HG03571 (cell line): ENCODE measurements around the gene SMYD3.
A peak's percentile ranks its signal among the peaks of the same experiment; 100 is the strongest.

Experiments
- ATAC-seq: cut with Tn5 transposase; IDR thresholded peaks from one replicate; pipeline ENCODE4 v1.9.1; 2021; ENCODE audit not compliant: unreplicated experiment

The SMYD3 gene

DNA sequence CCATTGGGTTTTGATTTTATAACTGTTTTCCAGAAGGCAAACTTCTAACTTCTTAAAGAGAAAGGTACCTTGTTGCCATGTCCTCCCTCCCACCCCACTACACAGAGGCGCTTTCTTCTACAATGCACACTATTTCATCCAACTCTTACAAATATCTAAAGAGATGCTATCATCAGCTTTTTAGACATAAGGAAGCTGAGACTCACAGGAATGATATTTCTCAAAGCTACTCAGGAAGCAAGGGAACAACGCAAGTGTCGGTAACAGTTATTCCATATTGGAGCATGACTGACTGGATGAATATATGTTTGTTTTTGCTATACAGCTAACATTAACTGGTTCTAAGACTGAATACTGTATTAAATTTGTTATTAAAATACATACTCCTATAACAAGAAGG is 318.0 kb downstream of the SMYD3 start:
- no peak for ATAC-seq

DNA sequence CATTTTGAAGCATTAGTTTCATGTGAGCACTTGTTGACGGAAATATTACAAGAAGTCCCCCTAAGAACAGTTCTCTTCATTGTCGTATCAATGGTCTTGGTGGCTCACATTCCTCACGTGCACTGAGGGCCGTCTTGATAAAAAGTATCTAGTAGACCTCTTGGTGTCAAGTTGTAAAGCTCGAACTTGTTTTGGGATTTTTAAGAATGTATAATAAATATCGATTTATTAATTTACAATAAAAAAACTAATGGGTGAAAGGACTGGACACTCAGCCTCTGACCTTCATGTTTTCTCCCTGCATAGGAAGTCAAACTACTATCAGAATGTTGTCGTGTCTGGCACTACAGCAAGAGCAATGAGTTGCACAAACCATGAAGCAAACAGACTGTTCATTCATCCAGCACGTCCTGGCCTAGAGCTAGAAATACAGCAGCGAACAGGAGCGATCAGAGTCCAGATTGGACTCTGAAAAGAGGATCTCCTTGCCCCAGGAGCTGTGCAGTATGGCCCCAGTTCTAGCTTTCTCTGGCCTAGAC is 319.2 kb downstream of the SMYD3 start:
- no peak for ATAC-seq

DNA sequence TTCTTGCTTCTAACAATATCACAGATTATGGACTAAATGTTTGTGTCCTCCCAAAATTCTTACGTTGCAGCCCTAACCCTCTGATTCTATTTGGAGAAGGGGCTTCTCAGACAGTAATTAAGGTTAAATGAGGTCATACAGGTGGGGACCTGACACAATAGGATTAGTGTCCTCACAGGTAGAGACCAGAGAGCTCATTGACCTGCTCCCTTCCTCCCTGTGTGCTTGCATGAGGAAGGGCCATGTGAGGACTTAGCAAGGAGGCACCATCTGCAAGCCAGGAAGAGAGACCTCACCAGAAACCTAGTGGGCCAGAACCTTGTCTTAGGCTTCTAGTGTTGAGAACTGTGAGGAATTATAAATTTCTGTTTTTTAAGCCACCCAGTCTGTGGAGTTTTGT is 322.6 kb downstream of the SMYD3 start:
- no peak for ATAC-seq

DNA sequence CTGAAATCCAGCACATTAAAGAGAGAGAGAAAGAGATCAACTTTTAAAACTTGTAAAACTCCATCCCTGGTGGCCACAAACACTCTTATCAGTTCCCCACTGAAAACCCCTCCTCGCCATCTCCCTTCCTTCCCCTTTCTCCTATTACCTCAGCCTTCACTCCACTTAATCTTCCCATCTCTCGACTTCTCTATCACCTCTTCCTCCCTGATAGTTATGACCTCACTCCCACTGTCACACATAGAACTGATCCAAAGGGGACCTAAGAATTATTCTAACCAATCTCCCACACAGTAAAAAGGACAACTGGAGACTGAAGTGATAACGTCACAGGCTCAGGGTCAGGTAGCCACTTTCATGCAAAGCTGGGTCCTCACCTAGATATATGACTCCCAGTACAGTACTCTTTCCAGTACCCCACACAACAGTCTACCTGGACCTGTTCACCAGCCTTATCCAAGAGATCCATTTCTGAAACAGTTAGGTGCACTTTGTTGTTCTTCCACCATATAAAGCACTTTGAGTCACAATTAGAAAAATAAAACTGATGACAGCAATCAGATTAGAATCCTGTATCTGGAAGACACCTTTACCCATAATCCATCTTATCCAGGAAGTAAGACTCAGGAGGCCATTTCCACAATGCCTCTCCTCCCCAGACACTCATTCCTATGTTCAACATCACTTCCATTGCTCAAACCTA is 324.8 kb downstream of the SMYD3 start:
- no peak for ATAC-seq

DNA sequence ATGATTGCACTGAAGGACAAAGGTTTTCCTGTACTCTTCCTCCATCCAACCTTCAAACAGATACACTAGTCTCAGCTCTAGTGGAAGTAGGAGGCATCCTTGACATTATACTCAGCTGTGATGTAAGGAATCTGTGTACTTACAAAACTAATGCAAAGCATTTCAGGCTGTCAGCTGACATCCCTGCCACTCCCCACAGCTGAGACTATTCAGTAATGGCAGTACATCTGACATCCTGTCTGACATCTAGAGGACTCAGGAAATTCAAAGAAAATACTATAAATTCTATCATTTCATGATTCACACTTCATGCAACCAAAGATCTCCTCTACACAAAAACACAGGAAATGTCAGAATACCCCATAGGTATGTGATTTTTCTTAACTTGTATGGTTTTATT is 325.8 kb downstream of the SMYD3 start:
- ATAC-seq, result no peak

DNA sequence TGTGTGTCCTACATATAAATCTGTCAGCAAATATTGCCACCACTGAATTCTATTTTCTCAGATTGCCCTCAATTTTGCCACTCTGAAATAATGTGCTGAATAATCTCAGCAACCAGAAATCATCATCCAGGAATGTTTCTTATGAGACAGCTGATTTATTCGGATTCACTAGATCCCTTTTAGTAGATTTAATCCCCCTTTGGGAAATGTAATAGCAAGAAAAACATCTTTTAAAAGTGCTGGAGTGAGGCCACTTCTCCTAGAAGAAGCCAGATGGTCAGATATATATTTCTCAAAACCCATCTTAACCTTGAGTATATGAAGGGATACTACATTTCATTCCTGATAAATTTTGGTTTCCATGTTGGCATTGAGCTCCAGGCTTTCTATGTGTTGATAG is 327.7 kb downstream of the SMYD3 start:
- no peak for ATAC-seq

DNA sequence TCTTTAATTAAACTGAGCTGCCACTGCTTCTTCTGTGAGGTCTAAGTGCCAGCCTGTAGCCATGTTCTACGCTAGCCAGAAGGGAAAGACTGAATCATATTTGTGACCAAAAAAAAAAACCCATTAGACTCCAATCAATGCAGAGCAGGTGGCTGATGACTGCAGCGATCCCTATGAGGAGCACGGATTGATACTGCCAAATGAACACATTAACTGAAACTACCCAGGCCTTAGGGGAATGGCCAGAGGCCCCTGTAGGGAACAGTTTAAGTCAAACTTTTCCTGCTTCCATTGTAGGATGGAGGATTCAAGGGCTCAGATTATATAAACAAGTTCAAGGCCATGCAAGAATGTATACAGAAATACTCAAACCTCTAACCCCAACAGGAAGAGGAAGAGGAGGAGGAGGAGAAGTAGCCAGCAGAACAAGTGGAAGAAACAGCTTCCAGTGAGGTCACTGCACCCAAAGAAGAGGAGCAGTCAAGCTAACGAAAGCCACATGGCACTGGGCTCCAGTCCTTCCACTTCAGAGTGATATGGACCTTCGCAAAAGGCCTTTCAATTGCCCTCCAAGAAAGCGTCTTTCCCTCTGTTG is 328.3 kb downstream of the SMYD3 start:
- no peak for ATAC-seq

DNA sequence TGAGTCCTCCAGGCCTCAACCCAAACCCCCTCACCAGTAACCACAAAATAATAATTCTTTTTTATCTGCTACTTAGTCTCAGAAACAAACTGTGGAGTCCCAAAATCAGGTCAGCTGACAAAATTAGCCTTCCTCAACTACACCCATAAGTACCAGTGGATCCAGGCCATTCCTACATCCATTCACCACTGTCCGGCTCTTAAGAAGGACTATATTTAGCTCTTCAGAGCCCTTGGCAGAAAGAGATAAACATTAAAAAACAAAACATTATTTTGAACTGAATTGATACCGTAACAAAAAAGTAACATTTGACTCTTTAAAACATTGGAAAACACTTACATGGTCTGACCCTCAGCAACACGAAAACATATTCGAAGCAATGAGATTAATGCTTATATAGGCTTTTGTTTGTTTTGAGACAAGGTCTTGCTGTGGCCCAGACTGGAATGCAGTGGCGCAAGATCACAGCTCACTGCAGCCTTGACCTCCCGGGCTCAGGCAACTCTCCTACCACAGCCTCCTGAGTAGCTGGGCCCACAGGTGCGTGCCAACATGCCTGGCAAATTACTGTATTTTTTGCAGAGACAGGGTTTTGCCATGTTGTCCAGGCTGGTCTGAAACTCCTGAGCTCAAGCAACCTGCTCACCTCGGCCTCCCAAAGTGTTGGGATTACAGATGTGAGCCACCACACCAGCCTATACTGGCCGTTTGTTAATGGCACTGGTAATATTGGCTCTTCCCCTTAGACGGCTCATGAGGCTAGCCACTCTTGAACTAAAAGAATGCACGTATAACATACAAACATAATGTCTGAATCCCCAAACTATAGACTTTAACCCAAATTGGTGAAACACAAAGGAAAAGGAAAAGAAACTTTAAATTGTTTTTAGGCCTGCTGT is 330.7 kb downstream of the SMYD3 start:
- no peak for ATAC-seq

DNA sequence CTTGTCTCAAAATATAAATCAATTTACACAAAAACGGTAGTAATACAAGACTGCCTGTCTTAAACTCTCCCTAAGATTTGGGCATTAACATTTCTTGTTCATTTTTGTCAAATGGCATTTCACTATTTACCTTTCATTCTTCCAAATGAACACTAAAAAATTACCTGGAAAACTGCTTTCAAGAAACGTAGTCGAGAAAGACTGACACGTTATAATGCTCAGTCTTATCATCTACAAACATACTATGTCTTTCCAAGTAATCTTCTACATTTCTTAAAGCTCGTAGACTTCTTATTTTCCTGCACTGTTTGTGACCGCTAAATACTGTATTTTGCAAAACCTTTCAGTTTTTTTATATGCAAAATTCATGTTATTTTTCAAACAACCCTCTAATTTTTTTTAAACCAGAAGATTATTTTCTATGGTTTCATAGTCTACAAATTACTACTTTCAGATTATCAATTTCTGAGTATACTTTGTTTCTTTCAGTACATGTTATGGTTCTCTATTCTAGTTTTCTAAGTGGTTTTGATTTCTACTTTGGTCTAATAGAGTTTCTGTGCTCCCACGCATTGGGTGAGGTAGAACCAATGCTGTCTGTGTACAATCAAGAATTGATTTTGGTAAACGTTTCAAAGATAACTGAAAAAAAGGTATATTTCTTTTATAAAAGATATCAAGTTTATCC is 336.4 kb downstream of the SMYD3 start:
- peak; percentile 57 for ATAC-seq

DNA sequence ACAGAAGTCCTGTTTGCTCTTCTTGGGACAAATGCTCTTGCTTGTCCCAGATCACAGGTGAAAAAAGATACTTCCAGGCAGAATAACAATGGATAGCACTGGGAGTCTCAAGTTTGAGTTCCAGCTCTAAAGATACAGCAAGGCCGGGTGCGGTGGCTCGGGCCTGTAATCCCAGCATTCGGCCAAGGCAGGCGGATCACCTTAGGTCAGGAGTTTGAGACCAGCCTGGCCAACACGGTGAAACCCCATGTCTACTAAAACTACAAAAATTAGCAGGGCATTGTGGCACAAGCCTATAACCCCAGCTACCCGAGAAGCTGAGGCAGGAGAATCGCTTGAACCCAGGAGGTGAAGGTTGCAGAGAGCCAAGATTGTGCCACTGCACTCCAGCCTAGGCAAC is 337.6 kb downstream of the SMYD3 start:
- ATAC-seq, result no peak

DNA sequence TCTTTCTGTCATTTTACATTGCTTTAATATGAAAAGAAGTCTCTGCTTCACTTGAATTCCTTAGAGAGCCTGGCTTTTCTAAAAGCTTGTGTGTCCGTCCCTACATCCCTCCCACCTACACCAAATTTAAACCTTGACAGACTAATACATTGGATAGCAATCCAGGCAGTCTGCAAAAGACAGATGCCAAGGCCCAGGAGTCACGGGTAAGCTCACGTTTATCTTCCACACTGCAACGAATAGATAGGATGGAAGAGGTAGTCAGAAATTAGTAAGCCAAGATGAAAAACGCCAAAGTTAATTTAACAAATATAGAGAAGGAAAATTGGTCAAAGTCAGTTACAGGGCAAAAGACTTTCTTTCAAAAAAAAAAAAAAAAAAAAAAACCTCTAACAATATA is 338.1 kb downstream of the SMYD3 start:
- no peak for ATAC-seq

DNA sequence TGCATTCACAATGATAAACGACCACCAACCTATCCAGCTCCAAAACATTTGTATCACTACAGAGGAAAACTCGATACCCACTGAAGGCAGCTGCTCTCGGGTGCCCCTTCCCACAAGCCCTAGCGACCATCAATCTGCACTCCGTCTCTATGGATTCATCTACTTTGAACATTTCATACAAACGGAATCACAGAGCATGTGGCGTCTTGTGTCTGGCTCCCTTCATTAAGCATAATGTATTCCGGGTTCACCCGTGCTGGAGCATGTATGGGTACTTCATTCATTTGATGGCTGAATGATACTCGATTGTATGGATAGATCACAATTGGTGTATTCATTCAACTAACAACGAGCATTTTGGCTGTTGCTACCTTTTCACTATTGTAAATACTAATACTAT is 340.2 kb downstream of the SMYD3 start:
- no peak for ATAC-seq

DNA sequence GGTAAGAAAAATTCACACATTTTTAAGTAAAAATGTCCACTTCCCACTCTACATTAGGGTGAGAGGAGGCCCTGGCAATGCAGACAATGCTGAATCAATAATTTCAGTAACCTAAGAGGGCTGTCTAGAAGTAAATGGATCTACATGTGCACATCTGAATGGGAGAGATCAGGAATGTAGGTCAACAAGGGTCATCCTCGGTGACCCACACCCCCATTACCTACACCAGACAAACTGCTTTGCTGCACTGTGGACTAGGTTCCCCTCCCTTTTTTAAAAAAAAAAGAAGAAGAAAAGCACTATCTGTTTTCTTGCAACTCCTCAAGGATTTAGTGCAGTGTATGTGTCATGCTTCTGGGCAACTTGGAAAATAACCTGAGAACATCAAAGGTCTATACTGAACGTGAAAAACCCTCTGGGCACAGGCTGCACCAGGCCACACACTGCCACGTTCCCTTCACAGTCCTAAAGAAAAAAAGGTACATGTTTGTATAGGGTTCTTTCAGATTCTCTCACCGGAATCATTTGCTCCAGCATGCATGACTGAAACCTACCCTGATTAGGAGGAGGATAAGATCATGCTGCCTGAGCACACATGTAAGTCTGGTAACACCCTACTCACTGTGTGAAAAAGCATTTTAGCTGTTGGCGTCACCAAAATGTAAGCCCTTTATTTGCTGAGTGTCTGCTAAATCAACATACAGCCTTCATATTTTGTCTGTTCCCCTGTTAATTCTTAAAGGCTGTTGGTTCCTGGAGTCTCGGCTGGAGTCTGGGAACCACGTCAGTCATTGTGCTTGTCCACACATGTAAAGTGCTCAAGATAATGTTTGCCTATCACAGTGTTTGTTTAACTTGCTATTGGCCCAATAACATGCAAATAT is 341.0 kb downstream of the SMYD3 start:
- ATAC-seq, result no peak

DNA sequence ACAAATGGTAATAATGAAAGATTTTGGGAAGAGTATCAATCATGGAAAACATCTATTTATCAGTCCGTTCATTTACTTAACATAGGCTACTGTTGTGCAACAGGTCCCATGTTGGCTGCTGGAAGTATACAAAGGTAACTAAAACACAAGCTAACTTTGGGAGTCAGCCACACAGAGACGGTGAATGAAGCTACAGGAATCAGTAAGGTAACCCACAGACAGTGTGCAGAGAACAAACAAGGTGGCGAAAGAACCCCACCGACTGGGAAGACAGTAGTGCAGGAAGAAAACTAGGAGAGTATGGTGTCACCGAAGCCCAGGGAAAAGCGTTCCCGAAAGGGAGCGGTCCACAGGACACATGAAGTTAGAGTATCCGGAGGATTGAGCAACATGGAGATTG is 342.3 kb downstream of the SMYD3 start:
- no peak for ATAC-seq

DNA sequence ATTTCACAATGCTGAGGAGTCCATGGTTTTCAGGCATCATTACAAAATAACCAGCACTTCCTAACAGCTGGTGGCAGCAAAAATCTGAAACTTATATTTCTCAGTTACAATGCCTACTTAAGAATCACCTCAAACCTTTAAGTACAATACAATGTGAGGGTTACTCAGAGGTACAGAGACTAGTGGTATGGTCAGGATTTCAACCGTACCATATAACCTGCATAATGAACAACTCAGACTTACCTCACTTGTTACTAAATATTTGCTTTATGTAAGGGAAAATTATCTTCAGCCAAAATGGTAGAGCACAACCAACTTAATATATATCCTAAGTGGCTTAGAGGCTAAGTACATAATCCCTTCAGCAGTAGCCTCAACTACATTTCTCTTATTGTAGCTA is 344.5 kb downstream of the SMYD3 start:
- ATAC-seq, result no peak

DNA sequence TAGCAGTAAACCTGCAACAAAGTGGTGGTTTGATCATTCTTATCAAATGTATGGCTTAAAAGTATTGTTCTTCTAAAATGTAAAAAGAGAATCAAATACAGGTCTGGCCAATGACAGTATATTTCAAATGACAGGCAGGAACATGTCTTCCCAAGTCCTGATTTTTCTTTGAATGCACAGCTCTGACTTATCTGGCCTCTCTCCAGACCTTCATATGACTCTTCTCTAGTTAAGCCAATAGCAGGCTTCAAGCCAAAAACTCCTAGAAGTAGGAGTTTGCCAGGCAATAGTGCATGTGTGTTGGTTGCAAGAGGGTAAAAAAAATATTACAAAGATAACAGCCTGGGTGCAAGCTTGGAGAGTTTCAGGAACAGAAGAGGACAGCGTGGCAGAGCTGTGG is 345.5 kb downstream of the SMYD3 start:
- ATAC-seq, result no peak

DNA sequence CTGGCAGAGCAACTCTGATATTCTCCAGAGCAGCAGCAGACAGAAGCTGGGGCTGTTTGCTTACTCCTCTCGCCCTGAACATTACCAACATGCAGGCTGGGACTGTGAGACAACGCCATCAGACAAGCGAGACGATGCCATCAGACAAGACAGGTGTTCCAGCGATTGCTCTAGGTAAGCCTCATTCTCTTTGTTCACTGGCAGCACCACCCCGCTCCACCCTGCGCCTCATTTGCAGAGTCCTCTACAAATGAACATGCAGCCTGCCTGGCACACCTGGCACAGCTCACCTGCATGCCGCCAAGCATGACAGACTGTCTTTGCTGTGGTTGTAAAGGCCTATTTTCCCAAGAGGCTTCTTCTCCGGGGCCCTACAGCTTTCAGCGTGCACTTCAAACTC is 346.2 kb downstream of the SMYD3 start:
- no peak for ATAC-seq

DNA sequence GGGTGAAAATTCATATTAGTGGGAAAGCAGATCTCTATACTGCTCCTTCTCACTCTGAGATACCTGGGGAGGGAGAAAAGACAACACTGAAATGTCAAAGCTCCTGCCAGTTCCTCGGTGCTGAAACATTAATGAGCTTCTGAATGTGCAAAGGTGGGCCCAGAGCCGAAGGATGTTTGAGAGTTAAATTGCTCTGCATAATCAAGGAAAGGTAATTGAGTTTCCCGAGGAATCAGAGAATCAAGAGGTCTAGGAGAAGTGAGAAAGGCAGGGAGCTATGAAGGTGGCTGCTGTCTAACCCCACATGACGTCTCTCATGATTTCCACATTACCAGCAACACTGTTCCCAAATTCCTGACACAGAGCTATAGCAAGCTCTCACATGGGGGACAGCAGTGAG is 346.7 kb downstream of the SMYD3 start:
- ATAC-seq, result no peak

DNA sequence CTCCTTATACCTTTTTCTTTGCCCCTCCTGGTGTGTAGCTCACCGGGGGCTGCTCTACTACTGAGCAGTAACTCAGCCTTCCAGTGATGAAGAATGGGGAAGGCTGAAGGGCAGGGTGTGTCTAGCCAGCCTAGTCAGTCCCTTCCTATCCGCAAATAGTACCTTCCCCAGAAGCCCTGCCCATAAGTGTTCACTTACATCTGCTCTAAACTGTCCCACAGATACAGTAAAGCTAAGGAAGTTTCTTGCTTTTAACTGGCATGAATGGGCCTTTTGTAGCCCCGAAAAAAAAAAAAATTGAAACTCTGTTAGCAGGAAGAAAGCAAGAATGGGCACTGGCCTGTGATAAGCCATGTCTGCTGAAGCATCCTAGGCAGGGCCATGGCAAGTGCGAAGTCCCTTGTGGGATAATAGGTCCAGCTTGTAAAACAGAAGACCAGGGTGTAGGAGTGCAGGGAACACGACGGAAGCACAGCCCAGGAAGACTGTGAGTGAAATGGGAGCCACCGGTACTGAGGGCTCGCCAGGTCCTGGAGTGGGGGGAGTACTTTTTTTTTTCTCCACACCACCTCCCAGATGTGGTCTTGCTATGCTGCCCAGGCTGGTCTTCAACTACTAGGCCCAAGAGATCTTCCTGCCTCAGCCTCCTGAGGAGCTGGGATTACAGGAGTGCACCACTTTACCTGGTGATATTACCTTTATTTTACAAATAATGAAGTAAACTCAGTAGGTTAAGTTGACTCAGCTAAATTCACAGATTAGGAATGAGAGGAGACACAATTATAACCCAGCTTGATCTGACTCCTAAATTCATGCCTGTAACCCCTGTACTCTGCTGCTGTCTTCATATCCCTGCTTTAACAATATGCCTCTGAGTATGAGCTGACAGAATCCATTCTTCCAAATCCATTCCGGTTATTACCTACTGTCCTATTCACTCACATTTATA is 347.5 kb downstream of the SMYD3 start:
- ATAC-seq, result no peak
